Ovary (tissue), 3 donors: Measurements from ENCODE around the gene DOC2B.

Experiments used
- CTCF ChIP-seq, 3 donors: fragments of 450-650 bp in 2 of 3; fragments of 200-600 bp in 1 of 3; IDR thresholded peaks; one replicate each; pipeline versions ENCODE4 v1.5.1 to v1.8.0; 2016 to 2022; ENCODE audit warnings: antibody characterized with exemption in 3 of 3, mild to moderate bottlenecking in 1 of 3
- EP300 ChIP-seq: sonication (generic); formaldehyde crosslinking; IDR thresholded peaks from one replicate; pipeline ENCODE4 v1.6.1; 2017; ENCODE audit warnings: antibody characterized with exemption
- POLR2A ChIP-seq: fragments of 450-650 bp; IDR thresholded peaks from one replicate; pipeline ENCODE4 v1.6.1; 2017; ENCODE audit warnings: antibody characterized with exemption, mild to moderate bottlenecking, moderate library complexity
- donor health status: DM: no; HTN: no; CAD: no.

- TF ChIP-seq CTCF (IDR thresholded peaks at IDR 0.05) (no peak), EP300 (no peak), POLR2A (no peak)
These were observed 20.0 kb downstream of the DOC2B start for GRCh38 chr17:161481-161880.
